Caco-2 (cell line): Measurements from ENCODE around the gene ANO6. TPM values are rescaled to one million over a fixed set of nuclear protein-coding genes. Genes with fewer than 3 reads are reported as not detected.
A peak's percentile ranks its signal among the peaks of the same experiment; 100 is the strongest.

ENCODE experiments used
- BruUV-seq: library from RNA; stranded (reverse); fragments of 400-500 nt; replicated peaks from 2 replicates; lab custom pipeline; 2021; lab: Mats Ljungman, UMichigan
- CTCF ChIA-PET: fragments of 300-600 bp; sonication (Branson Sonifier 250); formaldehyde crosslinking; loops from one replicate; lab custom pipeline; 2022; ENCODE audit warnings: antibody characterized with exemption; lab: Charles Lee
- POLR2A ChIA-PET: fragments of 300-600 bp; sonication (Branson Sonifier 250); formaldehyde crosslinking; loops from one replicate; lab custom pipeline; 2022; ENCODE audit warnings: antibody characterized with exemption; lab: Charles Lee
- DNase-seq, 2 experiments: peaks; one replicate each; pipeline versions ENCODE4 v3.0.0 to v3.0.0-alpha.2; 2020 to 2022
- H3K27me3 ChIP-seq: replicated peaks from 2 replicates; pipeline ENCODE4 v1.6.0; 2011; ENCODE audit warnings: low read length; ENCODE audit not compliant: control insufficient read depth, insufficient read depth
- H3K36me3 ChIP-seq: 2 replicates; pipeline ENCODE4 v1.5.1; 2011; ENCODE audit warnings: low read length; ENCODE audit not compliant: control insufficient read depth, insufficient read depth
- H3K4me1 ChIP-seq: fragments of 250-450 bp; sonication (Bioruptor Pico); 2 replicates; pipeline ENCODE4 v1.5.1; 2020; ENCODE audit warnings: mild to moderate bottlenecking
- H3K4me3 ChIP-seq: 2 replicates; pipeline ENCODE4 v1.5.1; 2011; ENCODE audit warnings: low read depth, mild to moderate bottlenecking, control low read depth, low read length
- H3K9me3 ChIP-seq: fragments of 250-450 bp; sonication (Bioruptor Pico); 2 replicates; pipeline ENCODE4 v1.5.1; 2020; ENCODE audit warnings: mild to moderate bottlenecking, moderate library complexity
- H3K27ac Mint-ChIP-seq: one replicate; pipeline ENCODE4 v1.8.0; 2022; ENCODE audit warnings: mixed read lengths; ENCODE audit not compliant: unreplicated experiment
- H3K27me3 Mint-ChIP-seq: one replicate; pipeline ENCODE4 v1.8.0; 2022; ENCODE audit warnings: mixed read lengths; ENCODE audit not compliant: insufficient read depth, unreplicated experiment
- H3K36me3 Mint-ChIP-seq: one replicate; pipeline ENCODE4 v1.8.0; 2022; ENCODE audit warnings: mild to moderate bottlenecking, mixed read lengths; ENCODE audit not compliant: insufficient read depth, unreplicated experiment
- H3K4me1 Mint-ChIP-seq: one replicate; pipeline ENCODE4 v1.8.0; 2022; ENCODE audit warnings: low read depth, mixed read lengths; ENCODE audit not compliant: unreplicated experiment
- H3K4me3 Mint-ChIP-seq: one replicate; pipeline ENCODE4 v1.8.0; 2022; ENCODE audit warnings: mild to moderate bottlenecking, moderate library complexity, mixed read lengths; ENCODE audit not compliant: unreplicated experiment
- H3K9me3 Mint-ChIP-seq: one replicate; pipeline ENCODE4 v1.8.0; 2022; ENCODE audit warnings: mixed read lengths; ENCODE audit not compliant: unreplicated experiment
- intact Hi-C: fragments of 100-400 bp; cut with micrococcal nuclease; formaldehyde crosslinking; loops from one replicate; pipeline ENCODE4 v1.10.0; 2022; ENCODE audit not compliant: unreplicated experiment
- total RNA-seq: library from RNA; stranded (reverse); gene quantifications from 2 replicates; pipeline ENCODE4 v1.2.3, GENCODE V29; 2022
- TF ChIP-seq, protein P1 (sequence below), 2 experiments: fragments of 200-600 bp in 1 of 2; IDR thresholded peaks; 1 replicate in 1 of 2; 2 replicates in 1 of 2; pipeline versions ENCODE4 v1.5.1 to v1.8.0; 2011 to 2022; ENCODE audit warnings: antibody characterized with exemption in 1 of 2, control low read depth in 1 of 2, inconsistent platforms in 1 of 2, low read depth in 1 of 2, low read length in 1 of 2, mild to moderate bottlenecking in 1 of 2, moderate library complexity in 1 of 2; ENCODE audit not compliant: insufficient read depth in 1 of 2, severe bottlenecking in 1 of 2, unreplicated experiment in 1 of 2

The ANO6 gene
- total RNA-seq, 1 experiment from 2014 or later: 126 TPM

DNA sequence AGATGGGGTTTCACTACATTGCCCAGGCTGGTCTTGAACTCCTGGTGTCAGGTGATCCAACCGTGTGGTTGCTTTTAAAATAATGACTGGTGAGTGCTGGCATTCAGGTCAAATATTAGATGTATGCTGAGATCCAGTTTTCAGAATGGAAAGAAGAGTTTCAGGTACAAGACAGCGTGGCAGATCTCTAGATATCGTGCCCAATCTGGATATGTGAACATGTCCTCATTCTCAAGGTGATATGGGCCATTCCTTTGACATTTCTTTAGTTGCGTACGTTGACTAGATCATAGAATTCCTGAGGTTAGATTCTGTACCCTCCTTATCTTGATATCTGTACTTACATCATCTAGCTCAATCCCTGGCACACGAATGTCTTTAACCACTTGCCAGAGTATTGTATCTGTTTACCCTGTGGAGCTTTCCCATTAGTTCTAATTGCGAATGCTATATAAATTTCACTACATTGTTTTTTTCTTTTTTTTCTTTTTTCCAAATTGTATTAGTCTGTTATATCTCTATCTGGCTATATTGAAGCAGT is 80.2 kb downstream of the ANO6 start:
- Mint-ChIP-seq H3K36me3 (peaks cover 36% of the 10 kb centered on the region), H3K4me3 (no peak overlapping the region), H3K4me1 (peaks cover 44% of the 10 kb centered on the region), H3K27me3 (no peaks in the 10 kb centered on the region), H3K27ac (peak overlapping the region; percentile 17), H3K9me3 (no peaks in the 10 kb centered on the region)
- DNase-seq: no peak
- ChIA-PET POLR2A (no interaction called here), CTCF (no interaction called here)
- Histone ChIP-seq H3K27me3 (no peaks in the 10 kb centered on the region), H3K4me3 (no peak overlapping the region), H3K4me1 (peaks cover 89% of the 10 kb centered on the region), H3K9me3 (no peaks in the 10 kb centered on the region), H3K36me3 (no peaks in the 10 kb centered on the region)
- TF ChIP-seq, protein P1, sequence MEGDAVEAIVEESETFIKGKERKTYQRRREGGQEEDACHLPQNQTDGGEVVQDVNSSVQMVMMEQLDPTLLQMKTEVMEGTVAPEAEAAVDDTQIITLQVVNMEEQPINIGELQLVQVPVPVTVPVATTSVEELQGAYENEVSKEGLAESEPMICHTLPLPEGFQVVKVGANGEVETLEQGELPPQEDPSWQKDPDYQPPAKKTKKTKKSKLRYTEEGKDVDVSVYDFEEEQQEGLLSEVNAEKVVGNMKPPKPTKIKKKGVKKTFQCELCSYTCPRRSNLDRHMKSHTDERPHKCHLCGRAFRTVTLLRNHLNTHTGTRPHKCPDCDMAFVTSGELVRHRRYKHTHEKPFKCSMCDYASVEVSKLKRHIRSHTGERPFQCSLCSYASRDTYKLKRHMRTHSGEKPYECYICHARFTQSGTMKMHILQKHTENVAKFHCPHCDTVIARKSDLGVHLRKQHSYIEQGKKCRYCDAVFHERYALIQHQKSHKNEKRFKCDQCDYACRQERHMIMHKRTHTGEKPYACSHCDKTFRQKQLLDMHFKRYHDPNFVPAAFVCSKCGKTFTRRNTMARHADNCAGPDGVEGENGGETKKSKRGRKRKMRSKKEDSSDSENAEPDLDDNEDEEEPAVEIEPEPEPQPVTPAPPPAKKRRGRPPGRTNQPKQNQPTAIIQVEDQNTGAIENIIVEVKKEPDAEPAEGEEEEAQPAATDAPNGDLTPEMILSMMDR (IDR thresholded peaks at IDR 0.05; ENCODE audit: insufficient read depth in 1 of 2, low read depth in 1 of 2, low read length in 1 of 2, severe bottlenecking in 1 of 2, unreplicated experiment in 1 of 2): no peak
- intact Hi-C loops: loop anchor here (10.0 kb wide), 1 partner anchor 289 kb away; no protein-coding TSS in a partner anchor
- BruUV-seq: no TSS peak

DNA sequence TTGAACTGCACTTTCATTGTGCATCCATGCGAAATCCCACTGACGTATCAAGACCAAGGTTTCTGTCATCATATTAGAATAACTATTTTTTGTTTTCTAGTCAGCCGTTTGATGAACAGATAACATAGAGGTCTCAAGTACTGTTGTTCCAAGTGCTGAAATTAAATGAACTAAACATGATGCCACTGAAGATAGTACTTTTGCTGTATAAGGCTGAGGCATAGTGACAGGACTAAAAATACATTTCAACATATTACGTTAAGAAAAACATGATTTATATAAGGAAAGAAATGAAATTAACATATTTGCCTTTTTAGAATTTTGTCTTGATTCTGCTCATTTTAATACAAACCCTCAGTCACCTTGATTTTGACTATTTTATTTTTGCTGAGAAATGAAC is 82.2 kb downstream of the ANO6 start:
- H3K4me1 ChIP-seq: peaks cover 73% of the 10 kb centered on the region
- H3K4me3 Mint-ChIP-seq: no peak overlapping the region
- no peaks in the 10 kb centered on the region for H3K9me3 ChIP-seq
- no peaks in the 10 kb centered on the region for H3K36me3 ChIP-seq
- H3K9me3 Mint-ChIP-seq: no peaks in the 10 kb centered on the region
- TF ChIP-seq, protein P1 (IDR thresholded peaks at IDR 0.05; ENCODE audit: insufficient read depth in 1 of 2, low read depth in 1 of 2, low read length in 1 of 2, severe bottlenecking in 1 of 2, unreplicated experiment in 1 of 2): no peak
- no peaks in the 10 kb centered on the region for H3K27me3 ChIP-seq
- H3K4me1 Mint-ChIP-seq: peaks cover 34% of the 10 kb centered on the region
- DNase-seq: no peak
- BruUV-seq: no TSS peak
- H3K36me3 Mint-ChIP-seq: peaks cover 26% of the 10 kb centered on the region
- no peak overlapping the region for H3K27ac Mint-ChIP-seq
- CTCF ChIA-PET: interaction anchor here (1.0 to 1.2 kb wide), 3 partner anchors 14 to 90 kb away, joined by 3 to 6 read pairs (median 4); no protein-coding TSS in a partner anchor
- H3K27me3 Mint-ChIP-seq: no peaks in the 10 kb centered on the region
- POLR2A ChIA-PET: interaction anchor here (0.8 to 0.9 kb wide), 3 partner anchors 13 to 81 kb away, joined by 3 read pairs; no protein-coding TSS in a partner anchor
- H3K4me3 ChIP-seq: no peak overlapping the region
- intact Hi-C loops: loop anchor here (1.0 to 10.0 kb wide), 7 partner anchors 14 to 287 kb away; no protein-coding TSS in a partner anchor

DNA sequence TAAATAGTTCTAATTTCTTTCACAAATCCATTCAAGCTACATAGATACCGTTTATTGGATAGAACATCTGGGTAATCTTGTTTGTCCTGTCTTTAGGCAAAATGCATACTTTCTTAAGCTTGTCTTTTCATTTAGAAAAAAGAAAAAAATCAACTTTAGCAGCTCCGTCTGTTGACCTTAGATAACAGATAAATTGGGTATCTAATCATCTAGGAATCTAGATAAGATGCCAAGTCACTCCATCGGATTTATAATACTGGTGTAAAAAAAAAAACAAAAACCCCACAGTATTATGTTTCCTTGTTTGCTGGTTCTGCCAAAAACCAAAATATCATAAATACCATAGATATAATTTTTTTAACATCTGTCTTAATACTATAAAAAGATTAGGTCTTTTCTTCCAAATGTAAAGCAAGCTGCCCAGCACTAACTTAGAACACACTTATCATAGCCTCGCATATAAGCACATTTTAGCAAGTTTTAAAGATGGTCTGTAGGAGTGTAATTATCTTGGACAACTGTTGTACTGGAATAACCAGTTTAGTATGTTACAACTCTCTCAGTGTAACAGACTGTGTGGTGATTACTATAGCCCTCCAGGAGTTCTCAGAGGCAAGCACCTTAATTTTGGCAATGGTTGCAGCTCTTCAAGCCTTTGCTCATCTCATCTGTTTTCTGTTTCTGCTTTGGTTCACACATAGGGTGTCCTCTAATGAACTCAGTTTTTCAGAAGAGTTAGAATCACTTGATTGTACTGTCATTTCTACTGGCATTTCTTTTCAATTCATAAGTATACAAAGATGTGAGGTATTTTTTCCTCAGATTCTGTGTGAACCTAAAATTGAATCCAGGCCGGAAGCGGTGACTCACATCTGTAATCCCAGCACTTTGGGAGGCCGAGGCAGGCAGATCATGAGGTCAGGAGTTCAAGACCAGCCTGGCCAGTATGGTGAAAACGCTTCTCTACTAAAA is 83.1 kb downstream of the ANO6 start:
- Mint-ChIP-seq H3K27ac (peak overlapping the region; percentile 72), H3K4me3 (no peak overlapping the region), H3K9me3 (no peaks in the 10 kb centered on the region), H3K27me3 (no peaks in the 10 kb centered on the region), H3K36me3 (peaks cover 30% of the 10 kb centered on the region), H3K4me1 (peaks cover 30% of the 10 kb centered on the region)
- DNase-seq: peak in 1 of 2 experiments; percentile 45
- CTCF ChIA-PET: interaction anchor here (1.0 to 1.2 kb wide), 3 partner anchors 14 to 89 kb away, joined by 3 to 6 read pairs (median 4); no protein-coding TSS in a partner anchor
- POLR2A ChIA-PET: interaction anchor here (0.6 to 0.9 kb wide), 4 partner anchors 14 to 82 kb away, joined by 3 read pairs; no protein-coding TSS in a partner anchor
- intact Hi-C loops: loop anchor here (1.0 to 10.0 kb wide), 7 partner anchors 15 to 286 kb away; no protein-coding TSS in a partner anchor
- no TSS peak for BruUV-seq
- H3K36me3 ChIP-seq: no peaks in the 10 kb centered on the region
- TF ChIP-seq, protein P1 (IDR thresholded peaks at IDR 0.05; ENCODE audit: insufficient read depth in 1 of 2, low read depth in 1 of 2, low read length in 1 of 2, severe bottlenecking in 1 of 2, unreplicated experiment in 1 of 2): no peak
- H3K4me1 ChIP-seq: peaks cover 71% of the 10 kb centered on the region
- H3K4me3 ChIP-seq: no peak overlapping the region
- no peaks in the 10 kb centered on the region for H3K27me3 ChIP-seq
- H3K9me3 ChIP-seq: no peaks in the 10 kb centered on the region
